Sigmoid colon (tissue), 3 donors: ENCODE measurements around the gene KLHL40.

Experiments
- POLR2A ChIP-seq, 2 donors: fragments of 450-650 bp; IDR thresholded peaks; one replicate each; pipeline ENCODE4 v1.6.1; 2016; ENCODE audit warnings: antibody characterized with exemption in 2 of 2, mild to moderate bottlenecking in 2 of 2, moderate library complexity in 2 of 2
- TF ChIP-seq, protein P1 (sequence below), 4 experiments: fragments of 450-650 bp in 3 of 4; fragments of 200-600 bp in 1 of 4; IDR thresholded peaks; one replicate each; pipeline ENCODE4 v1.5.1; 2016 to 2019; ENCODE audit warnings: antibody characterized with exemption in 4 of 4, mild to moderate bottlenecking in 3 of 4, moderate library complexity in 2 of 4

DNA sequence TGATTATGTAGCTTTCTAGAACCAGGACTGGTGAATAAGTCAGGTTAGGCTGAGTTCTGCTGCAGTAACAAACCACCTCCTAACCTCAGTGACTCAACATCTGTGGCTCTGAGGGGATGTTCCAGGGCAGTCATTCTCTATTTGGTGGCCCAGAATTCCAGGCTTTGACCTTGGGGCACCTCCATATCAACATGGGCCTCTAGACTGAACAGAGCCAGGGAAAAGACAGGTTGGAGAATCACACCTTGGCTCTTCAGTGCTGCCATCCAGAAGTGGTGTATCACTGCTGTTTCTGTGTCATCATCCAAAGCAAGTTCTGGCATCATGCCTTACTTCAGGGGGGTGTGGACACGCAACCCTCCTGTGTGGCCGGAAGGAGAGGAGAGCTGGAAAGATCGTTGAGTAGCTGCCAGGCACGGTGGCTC lies 16.5 kb upstream of the KLHL40 start:
- TF ChIP-seq, protein P1, sequence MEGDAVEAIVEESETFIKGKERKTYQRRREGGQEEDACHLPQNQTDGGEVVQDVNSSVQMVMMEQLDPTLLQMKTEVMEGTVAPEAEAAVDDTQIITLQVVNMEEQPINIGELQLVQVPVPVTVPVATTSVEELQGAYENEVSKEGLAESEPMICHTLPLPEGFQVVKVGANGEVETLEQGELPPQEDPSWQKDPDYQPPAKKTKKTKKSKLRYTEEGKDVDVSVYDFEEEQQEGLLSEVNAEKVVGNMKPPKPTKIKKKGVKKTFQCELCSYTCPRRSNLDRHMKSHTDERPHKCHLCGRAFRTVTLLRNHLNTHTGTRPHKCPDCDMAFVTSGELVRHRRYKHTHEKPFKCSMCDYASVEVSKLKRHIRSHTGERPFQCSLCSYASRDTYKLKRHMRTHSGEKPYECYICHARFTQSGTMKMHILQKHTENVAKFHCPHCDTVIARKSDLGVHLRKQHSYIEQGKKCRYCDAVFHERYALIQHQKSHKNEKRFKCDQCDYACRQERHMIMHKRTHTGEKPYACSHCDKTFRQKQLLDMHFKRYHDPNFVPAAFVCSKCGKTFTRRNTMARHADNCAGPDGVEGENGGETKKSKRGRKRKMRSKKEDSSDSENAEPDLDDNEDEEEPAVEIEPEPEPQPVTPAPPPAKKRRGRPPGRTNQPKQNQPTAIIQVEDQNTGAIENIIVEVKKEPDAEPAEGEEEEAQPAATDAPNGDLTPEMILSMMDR (IDR thresholded peaks at IDR 0.05) = no peak
- TF ChIP-seq POLR2A (IDR thresholded peaks at IDR 0.05) = no peak
